B cell (primary cell): Measurements from ENCODE around the gene OR6K6. TPM values are rescaled to one million over a fixed set of nuclear protein-coding genes. Genes with fewer than 3 reads are reported as not detected.

Experiments
- ATAC-seq: fragments of 200-7000 bp; cut with Tn5 transposase; one replicate; pipeline ENCODE4 v1.10.0; 2021; ENCODE audit warnings: low read depth, mild to moderate bottlenecking, moderate number of reproducible peaks, moderate library complexity
- CTCF ChIA-PET: fragments of 350-600 bp; sonication (Branson Sonifier 250); formaldehyde crosslinking; loops from one replicate; lab custom pipeline; 2021; ENCODE audit warnings: antibody characterized with exemption, inconsistent platforms; lab: Charles Lee
- POLR2A ChIA-PET: fragments of 350-600 bp; sonication (Branson Sonifier 250); formaldehyde crosslinking; loops from one replicate; lab custom pipeline; 2021; ENCODE audit warnings: antibody characterized with exemption; lab: Charles Lee
- DNase-seq: peaks from one replicate; pipeline ENCODE4 v3.0.0; 2013
- H2AFZ ChIP-seq: 2 replicates; pipeline ENCODE4 v1.6.1; 2012; ENCODE audit warnings: mild to moderate bottlenecking, low read depth, low read length; ENCODE audit not compliant: insufficient read depth, poor library complexity, severe bottlenecking
- H3K27ac ChIP-seq, 2 donors: 1 replicate in 1 of 2; 2 replicates in 1 of 2; pipeline ENCODE4 v1.5.1; 2012 to 2013; ENCODE audit warnings: low read length in 2 of 2, mild to moderate bottlenecking in 2 of 2, moderate library complexity in 1 of 2
- H3K27me3 ChIP-seq, 4 experiments: fragments of 200-600 bp in 1 of 4; sonication (generic) in 1 of 4; replicated peaks in 1 of 4; 1 replicate in 2 of 4; 2 replicates in 2 of 4; pipeline versions ENCODE4 v1.6.1 to v1.7.0; 2013 to 2016; ENCODE audit warnings: low read length in 3 of 4, mild to moderate bottlenecking in 2 of 4, mixed read lengths in 1 of 4, moderate library complexity in 1 of 4; ENCODE audit not compliant: insufficient read depth in 4 of 4, control insufficient read depth in 3 of 4; ENCODE audit errors: control extremely low read depth in 1 of 4
- H3K36me3 ChIP-seq, 2 experiments: replicated peaks in 1 of 2; 1 replicate in 1 of 2; 2 replicates in 1 of 2; pipeline versions ENCODE4 v1.6.1 to v1.7.1; 2013; ENCODE audit warnings: low read length in 1 of 2; ENCODE audit not compliant: insufficient read depth in 2 of 2, control insufficient read depth in 1 of 2; ENCODE audit errors: control extremely low read depth in 1 of 2, extremely low read depth in 1 of 2
- H3K4me1 ChIP-seq, 2 donors: fragments of 200-600 bp in 1 of 2; sonication (generic) in 1 of 2; 1 replicate in 1 of 2; 2 replicates in 1 of 2; pipeline versions ENCODE4 v1.5.1 to v1.6.1; 2013 to 2017; ENCODE audit warnings: low read length in 2 of 2; ENCODE audit not compliant: control insufficient read depth in 2 of 2, insufficient read depth in 2 of 2
- H3K4me2 ChIP-seq: replicated peaks from 2 replicates; pipeline ENCODE3; 2012; ENCODE audit warnings: mild to moderate bottlenecking, low read depth, low read length; ENCODE audit not compliant: poor library complexity, severe bottlenecking
- H3K4me3 ChIP-seq, 5 experiments: fragments of 200-600 bp in 1 of 5; sonication (generic) in 1 of 5; 1 replicate in 3 of 5; 2 replicates in 2 of 5; pipeline versions ENCODE4 v1.5.1 to v1.7.0; 2011 to 2016; ENCODE audit warnings: low read length in 4 of 5, mild to moderate bottlenecking in 4 of 5, low read depth in 2 of 5, control low read depth in 1 of 5, moderate library complexity in 1 of 5; ENCODE audit not compliant: insufficient read depth in 1 of 5; ENCODE audit errors: control extremely low read depth in 1 of 5, extremely low read depth in 1 of 5
- H3K79me2 ChIP-seq: fragments of 200-600 bp; sonication (generic); one replicate; pipeline ENCODE4 v1.6.0; 2016; ENCODE audit warnings: low read length; ENCODE audit not compliant: control insufficient read depth, insufficient read depth
- H3K9ac ChIP-seq: fragments of 200-600 bp; sonication (generic); 2 replicates; pipeline ENCODE4 v1.6.1; 2017; ENCODE audit warnings: mild to moderate bottlenecking, low read length, moderate library complexity
- H3K9me3 ChIP-seq, 3 donors: one replicate each; pipeline versions ENCODE4 v1.6.1 to v1.7.1; 2013; ENCODE audit warnings: low read length in 2 of 3; ENCODE audit not compliant: control insufficient read depth in 2 of 3, insufficient read depth in 1 of 3; ENCODE audit errors: control extremely low read depth in 1 of 3
- H4K20me1 ChIP-seq: 2 replicates; pipeline ENCODE4 v1.6.0; 2012; ENCODE audit warnings: mild to moderate bottlenecking, low read length; ENCODE audit not compliant: insufficient read depth, control insufficient read depth, poor library complexity, severe bottlenecking
- H3K27ac Mint-ChIP-seq: one replicate; pipeline ENCODE4 v1.8.0; 2021; ENCODE audit warnings: mixed read lengths
- H3K27me3 Mint-ChIP-seq: one replicate; pipeline ENCODE4 v1.8.0; 2021; ENCODE audit warnings: mixed read lengths
- H3K4me1 Mint-ChIP-seq: one replicate; pipeline ENCODE4 v1.8.0; 2021; ENCODE audit warnings: mixed read lengths
- H3K4me3 Mint-ChIP-seq: one replicate; pipeline ENCODE4 v1.8.0; 2021; ENCODE audit warnings: mixed read lengths
- H3K9me3 Mint-ChIP-seq: one replicate; pipeline ENCODE4 v1.8.0; 2022; ENCODE audit warnings: mixed read lengths; ENCODE audit not compliant: insufficient read depth
- CTCF ChIP-seq: fragments of 200-600 bp; IDR thresholded peaks from one replicate; pipeline ENCODE4 v1.8.0; 2022; ENCODE audit warnings: antibody characterized with exemption, mild to moderate bottlenecking
- EZH2 ChIP-seq: IDR thresholded peaks from 2 replicates; pipeline ENCODE4 v1.6.1; 2012; ENCODE audit warnings: borderline replicate concordance, low read depth, mild to moderate bottlenecking, moderate library complexity, low read length; ENCODE audit not compliant: insufficient read depth, poor library complexity, severe bottlenecking
- WGBS: methylation state at CpG from one replicate; pipeline ENCODE4 v1.1.5; 2013; ENCODE audit warnings: missing lambda C conversion rate; ENCODE audit not compliant: insufficient coverage; 5-methylcytosine and 5-hydroxymethylcytosine counted together
- intact Hi-C: fragments of 100-400 bp; cut with micrococcal nuclease; formaldehyde crosslinking; loops from one replicate; pipeline ENCODE4 v1.10.0; 2022
- polyA plus RNA-seq: library from polyadenylated mRNA; depleted of rRNA; stranded (reverse); fragments of >200 nt; gene quantifications from 2 replicates; pipeline ENCODE4 v1.2.3, GENCODE V29; 2012
- total RNA-seq, 2 donors: library from RNA; stranded (reverse); fragments of 120-200 nt in 1 of 2; gene quantifications; 1 replicate in 1 of 2; 2 replicates in 1 of 2; pipeline versions ENCODE4 v1.2.3 to v1.2.4, GENCODE V29; 2013 to 2022

The OR6K6 gene
- total and polyA plus RNA-seq, 2 donors (not counting 1 experiment from before 2014, with no cell fraction given): not detected

- H3K4me1 Mint-ChIP-seq: no peaks in the 10 kb centered on the region
- no peaks in the 10 kb centered on the region for H3K36me3 ChIP-seq
- H3K79me2 ChIP-seq: no peaks in the 10 kb centered on the region
- peaks cover 18% of the 10 kb centered on the region for H3K27me3 Mint-ChIP-seq
- POLR2A ChIA-PET: no interaction called here
- no peak for TF ChIP-seq CTCF
- no peak for TF ChIP-seq EZH2
- H3K27ac Mint-ChIP-seq: no peak overlapping the region
- H3K27me3 ChIP-seq: peaks cover 0 to 2% (median 0%) of the 10 kb centered on the region in 4 experiments
- H3K4me2 ChIP-seq: no peak overlapping the region
- H3K9ac ChIP-seq: no peak overlapping the region
- no peaks in the 10 kb centered on the region for H3K4me1 ChIP-seq
- H3K9me3 ChIP-seq: no peaks in the 10 kb centered on the region
- ATAC-seq (no peak), DNase-seq (no peak)
- H3K4me3 Mint-ChIP-seq: no peak overlapping the region
- H3K9me3 Mint-ChIP-seq: no peaks in the 10 kb centered on the region
- no peak overlapping the region for H3K27ac ChIP-seq
- CTCF ChIA-PET: no interaction called here
- H3K4me3 ChIP-seq: no peak overlapping the region
- WGBS: no CpG with 5 or more reads among the region's 3 CpGs
- H2AFZ ChIP-seq: no peak overlapping the region
- intact Hi-C loops: no loop called here
- no peaks in the 10 kb centered on the region for H4K20me1 ChIP-seq
These were observed 34.9 kb upstream of the OR6K6 start for GRCh38 chr1:158719664-158720063.

GRCh38 chr1:158720620-158721019 lies 33.9 kb upstream of the OR6K6 start, which contains the start of gene OR6K3:
Gene OR6K3 (minus strand): TSS chr1:158720720. CDS start chr1:158718115, 2,605 bp downstream.
- H3K9me3 ChIP-seq: no peaks in the 10 kb centered on the region
- intact Hi-C loops: no loop called here
- H3K27me3 ChIP-seq: peaks cover 0 to 5% (median 0%) of the 10 kb centered on the region in 4 experiments
- ChIA-PET POLR2A (no interaction called here), CTCF (no interaction called here)
- no peaks in the 10 kb centered on the region for H3K79me2 ChIP-seq
- Mint-ChIP-seq H3K4me3 (no peak within 1 kb of the TSS), H3K9me3 (no peaks in the 10 kb centered on the region), H3K27ac (no peak within 1 kb of the TSS), H3K27me3 (peaks cover 23% of the 10 kb centered on the region), H3K4me1 (no peaks in the 10 kb centered on the region)
- no peak for TF ChIP-seq EZH2
- H2AFZ ChIP-seq: no peak within 1 kb of the TSS
- H3K9ac ChIP-seq: no peak within 1 kb of the TSS
- H3K4me2 ChIP-seq: no peak within 1 kb of the TSS
- WGBS: no CpG with 5 or more reads among the region's 2 CpGs
- H3K36me3 ChIP-seq: no peaks in the 10 kb centered on the region
- no peaks in the 10 kb centered on the region for H4K20me1 ChIP-seq
- H3K4me3 ChIP-seq: no peak within 1 kb of the TSS
- H3K4me1 ChIP-seq: no peaks in the 10 kb centered on the region
- ATAC-seq: no peak
- DNase-seq: no peak
- no peak within 1 kb of the TSS for H3K27ac ChIP-seq
